Measurements from ENCODE around the gene LILRA2.

LILRA2 gene

DNA sequence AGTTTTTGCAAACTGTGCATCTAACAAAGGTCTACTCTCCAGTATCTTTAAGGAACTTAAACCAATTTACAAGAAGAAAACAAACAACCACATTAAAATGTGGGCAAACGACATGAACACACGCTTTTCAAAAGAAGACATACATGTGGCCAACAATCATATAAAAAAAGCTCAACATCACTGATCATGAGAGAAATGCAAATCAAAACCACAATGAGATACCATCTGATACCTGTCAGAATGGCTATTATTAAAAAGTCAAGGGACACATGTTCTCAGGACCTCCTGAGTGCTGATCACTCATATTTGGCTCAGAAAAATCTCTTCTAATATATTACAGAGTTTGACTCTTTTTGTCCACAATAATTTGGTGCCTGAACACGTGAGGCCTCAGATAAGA, 42.5 kb downstream of the LILRA2 start:
- TF ChIP-seq CSDC2 (CRISPR knock-in tag; IDR thresholded peaks at IDR 0.05) (no peak), ZNF8 (CRISPR knock-in tag; IDR thresholded peaks at IDR 0.05) (no peak), GLIS3 (CRISPR knock-in tag; IDR thresholded peaks at IDR 0.05) (no peak), ISL1 (CRISPR knock-in tag; IDR thresholded peaks at IDR 0.05) (no peak), POU6F1 (CRISPR knock-in tag; IDR thresholded peaks at IDR 0.05; ENCODE audit: borderline replicate concordance, low read depth) (no peak), PPARA (CRISPR knock-in tag; IDR thresholded peaks at IDR 0.05; ENCODE audit: borderline replicate concordance) (no peak), ZNF70 (CRISPR knock-in tag; IDR thresholded peaks at IDR 0.05) (no peak), ZFP3 (CRISPR knock-in tag; IDR thresholded peaks at IDR 0.05) (no peak), RARB (CRISPR knock-in tag; IDR thresholded peaks at IDR 0.05) (no peak), TCF4 (CRISPR knock-in tag; IDR thresholded peaks at IDR 0.05; ENCODE audit: borderline replicate concordance) (no peak), TOX (CRISPR knock-in tag; IDR thresholded peaks at IDR 0.05; ENCODE audit: borderline replicate concordance) (no peak), ZFP30 (CRISPR knock-in tag; IDR thresholded peaks at IDR 0.05) (no peak), OSR1 (CRISPR knock-in tag; IDR thresholded peaks at IDR 0.05) (no peak), BACH2 (CRISPR knock-in tag; IDR thresholded peaks at IDR 0.05; ENCODE audit: borderline replicate concordance) (no peak), ARNTL (CRISPR knock-in tag; IDR thresholded peaks at IDR 0.05; ENCODE audit: borderline replicate concordance, low read depth) (no peak), SNAI2 (CRISPR knock-in tag; IDR thresholded peaks at IDR 0.05) (no peak)
- TF ChIP-seq, protein P1, sequence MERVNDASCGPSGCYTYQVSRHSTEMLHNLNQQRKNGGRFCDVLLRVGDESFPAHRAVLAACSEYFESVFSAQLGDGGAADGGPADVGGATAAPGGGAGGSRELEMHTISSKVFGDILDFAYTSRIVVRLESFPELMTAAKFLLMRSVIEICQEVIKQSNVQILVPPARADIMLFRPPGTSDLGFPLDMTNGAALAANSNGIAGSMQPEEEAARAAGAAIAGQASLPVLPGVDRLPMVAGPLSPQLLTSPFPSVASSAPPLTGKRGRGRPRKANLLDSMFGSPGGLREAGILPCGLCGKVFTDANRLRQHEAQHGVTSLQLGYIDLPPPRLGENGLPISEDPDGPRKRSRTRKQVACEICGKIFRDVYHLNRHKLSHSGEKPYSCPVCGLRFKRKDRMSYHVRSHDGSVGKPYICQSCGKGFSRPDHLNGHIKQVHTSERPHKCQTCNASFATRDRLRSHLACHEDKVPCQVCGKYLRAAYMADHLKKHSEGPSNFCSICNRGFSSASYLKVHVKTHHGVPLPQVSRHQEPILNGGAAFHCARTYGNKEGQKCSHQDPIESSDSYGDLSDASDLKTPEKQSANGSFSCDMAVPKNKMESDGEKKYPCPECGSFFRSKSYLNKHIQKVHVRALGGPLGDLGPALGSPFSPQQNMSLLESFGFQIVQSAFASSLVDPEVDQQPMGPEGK (CRISPR knock-in tag; IDR thresholded peaks at IDR 0.05; ENCODE audit: borderline replicate concordance) = no peak
- TF ChIP-seq, protein P2, sequence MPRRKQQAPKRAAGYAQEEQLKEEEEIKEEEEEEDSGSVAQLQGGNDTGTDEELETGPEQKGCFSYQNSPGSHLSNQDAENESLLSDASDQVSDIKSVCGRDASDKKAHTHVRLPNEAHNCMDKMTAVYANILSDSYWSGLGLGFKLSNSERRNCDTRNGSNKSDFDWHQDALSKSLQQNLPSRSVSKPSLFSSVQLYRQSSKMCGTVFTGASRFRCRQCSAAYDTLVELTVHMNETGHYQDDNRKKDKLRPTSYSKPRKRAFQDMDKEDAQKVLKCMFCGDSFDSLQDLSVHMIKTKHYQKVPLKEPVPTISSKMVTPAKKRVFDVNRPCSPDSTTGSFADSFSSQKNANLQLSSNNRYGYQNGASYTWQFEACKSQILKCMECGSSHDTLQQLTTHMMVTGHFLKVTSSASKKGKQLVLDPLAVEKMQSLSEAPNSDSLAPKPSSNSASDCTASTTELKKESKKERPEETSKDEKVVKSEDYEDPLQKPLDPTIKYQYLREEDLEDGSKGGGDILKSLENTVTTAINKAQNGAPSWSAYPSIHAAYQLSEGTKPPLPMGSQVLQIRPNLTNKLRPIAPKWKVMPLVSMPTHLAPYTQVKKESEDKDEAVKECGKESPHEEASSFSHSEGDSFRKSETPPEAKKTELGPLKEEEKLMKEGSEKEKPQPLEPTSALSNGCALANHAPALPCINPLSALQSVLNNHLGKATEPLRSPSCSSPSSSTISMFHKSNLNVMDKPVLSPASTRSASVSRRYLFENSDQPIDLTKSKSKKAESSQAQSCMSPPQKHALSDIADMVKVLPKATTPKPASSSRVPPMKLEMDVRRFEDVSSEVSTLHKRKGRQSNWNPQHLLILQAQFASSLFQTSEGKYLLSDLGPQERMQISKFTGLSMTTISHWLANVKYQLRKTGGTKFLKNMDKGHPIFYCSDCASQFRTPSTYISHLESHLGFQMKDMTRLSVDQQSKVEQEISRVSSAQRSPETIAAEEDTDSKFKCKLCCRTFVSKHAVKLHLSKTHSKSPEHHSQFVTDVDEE (CRISPR knock-in tag; IDR thresholded peaks at IDR 0.05) = no peak
- TF ChIP-seq, protein P3, sequence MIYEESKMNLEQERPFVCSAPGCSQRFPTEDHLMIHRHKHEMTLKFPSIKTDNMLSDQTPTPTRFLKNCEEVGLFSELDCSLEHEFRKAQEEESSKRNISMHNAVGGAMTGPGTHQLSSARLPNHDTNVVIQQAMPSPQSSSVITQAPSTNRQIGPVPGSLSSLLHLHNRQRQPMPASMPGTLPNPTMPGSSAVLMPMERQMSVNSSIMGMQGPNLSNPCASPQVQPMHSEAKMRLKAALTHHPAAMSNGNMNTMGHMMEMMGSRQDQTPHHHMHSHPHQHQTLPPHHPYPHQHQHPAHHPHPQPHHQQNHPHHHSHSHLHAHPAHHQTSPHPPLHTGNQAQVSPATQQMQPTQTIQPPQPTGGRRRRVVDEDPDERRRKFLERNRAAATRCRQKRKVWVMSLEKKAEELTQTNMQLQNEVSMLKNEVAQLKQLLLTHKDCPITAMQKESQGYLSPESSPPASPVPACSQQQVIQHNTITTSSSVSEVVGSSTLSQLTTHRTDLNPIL (CRISPR knock-in tag; IDR thresholded peaks at IDR 0.05; ENCODE audit: low read depth) = no peak
- ATAC-seq = no peak

DNA sequence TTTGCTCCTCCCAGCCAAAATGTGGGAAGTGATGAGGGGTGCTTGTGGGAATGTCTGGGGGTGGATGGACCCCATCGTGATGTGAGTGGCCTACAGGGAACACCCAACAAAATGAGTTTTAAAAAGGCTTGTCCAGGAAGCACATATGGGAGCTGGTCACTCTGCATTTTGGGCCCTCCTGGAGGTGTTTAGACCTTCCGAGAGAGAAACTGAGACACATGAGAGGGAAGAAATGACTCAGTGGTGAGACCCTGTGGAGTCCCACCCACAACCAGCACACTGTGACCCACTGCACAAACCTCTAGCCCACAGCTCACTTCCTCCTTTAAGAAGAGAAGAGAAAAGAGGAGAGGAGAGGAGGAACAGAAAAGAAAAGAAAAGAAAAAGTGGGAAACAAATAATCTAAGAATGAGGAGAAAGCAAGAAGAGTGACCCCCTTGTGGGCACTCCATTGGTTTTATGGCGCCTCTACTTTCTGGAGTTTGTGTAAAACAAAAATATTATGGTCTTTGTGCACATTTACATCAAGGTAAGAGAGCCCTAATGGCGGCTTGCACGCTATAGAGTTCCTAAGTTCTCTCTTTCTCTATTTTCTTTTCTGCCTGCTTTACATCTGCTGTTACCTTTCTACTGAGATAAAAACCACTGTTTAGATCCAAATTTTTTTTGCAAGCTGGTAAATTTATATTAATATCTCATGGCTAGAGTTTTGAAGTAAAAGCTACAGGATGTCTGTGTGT, 43.4 kb downstream of the LILRA2 start:
- no peak for ATAC-seq
- TF ChIP-seq OSR1 (CRISPR knock-in tag; IDR thresholded peaks at IDR 0.05) = no peak
- TF ChIP-seq TOX (CRISPR knock-in tag; IDR thresholded peaks at IDR 0.05; ENCODE audit: borderline replicate concordance) = no peak
- no peak for TF ChIP-seq GLIS3 (CRISPR knock-in tag; IDR thresholded peaks at IDR 0.05)
- no peak for TF ChIP-seq ZC3H10 (CRISPR knock-in tag; IDR thresholded peaks at IDR 0.05)
- TF ChIP-seq, protein P3 (CRISPR knock-in tag; IDR thresholded peaks at IDR 0.05; ENCODE audit: low read depth) = no peak
- no peak for TF ChIP-seq ZNF8 (CRISPR knock-in tag; IDR thresholded peaks at IDR 0.05)
- no peak for TF ChIP-seq ZNF565 (CRISPR knock-in tag; conservative IDR thresholded peaks at IDR 0.05; ENCODE audit: low read depth)
- no peak for TF ChIP-seq ZFP3 (CRISPR knock-in tag; IDR thresholded peaks at IDR 0.05)
- TF ChIP-seq, protein P1 (CRISPR knock-in tag; IDR thresholded peaks at IDR 0.05; ENCODE audit: borderline replicate concordance) = no peak
- TF ChIP-seq PPARA (CRISPR knock-in tag; IDR thresholded peaks at IDR 0.05; ENCODE audit: borderline replicate concordance) = no peak
- no peak for TF ChIP-seq POU6F1 (CRISPR knock-in tag; IDR thresholded peaks at IDR 0.05; ENCODE audit: borderline replicate concordance, low read depth)
- TF ChIP-seq ISL1 (CRISPR knock-in tag; IDR thresholded peaks at IDR 0.05) = no peak
- no peak for TF ChIP-seq CSDC2 (CRISPR knock-in tag; IDR thresholded peaks at IDR 0.05)
- no peak for TF ChIP-seq ESRRG (CRISPR knock-in tag; IDR thresholded peaks at IDR 0.05)

Data from SK-N-SH treated with all-trans-retinoic acid at 6 μM for 48 hours (cell line).